HepG2 (cell line): Measurements from ENCODE around the gene FBXO5. TPM values are rescaled to one million over a fixed set of nuclear protein-coding genes. Genes with fewer than 3 reads are reported as not detected.

Experiments used
- ATAC-seq: fragments of 200-7000 bp; cut with Tn5 transposase; 3 replicates; pipeline ENCODE4 v1.9.1; 2020; ENCODE audit warnings: mild to moderate bottlenecking, moderate library complexity
- BruUV-seq: library from RNA; stranded (reverse); fragments of 400-500 nt; replicated peaks from 2 replicates; lab custom pipeline; 2021; lab: Mats Ljungman, UMichigan
- CTCF ChIA-PET: fragments of 300-600 bp; formaldehyde crosslinking; extraction: SDS; loops from one replicate; lab custom pipeline; 2021; ENCODE audit warnings: low total read pairs, inconsistent platforms, low intra/inter-chr PET ratio; lab: Yijun Ruan, JAX
- POLR2A ChIA-PET: fragments of 350-600 bp; sonication (Branson Sonifier 250); formaldehyde crosslinking; loops from one replicate; lab custom pipeline; 2020; ENCODE audit warnings: antibody characterized with exemption, inconsistent platforms; lab: Yijun Ruan, JAX
- DNase-seq: peaks from one replicate; pipeline ENCODE4 v3.0.0-alpha.2; 2015; ENCODE audit warnings: low spot score
- FAIRE-seq: peaks from 3 replicates; lab custom pipeline; 2011; peaks lifted over from hg19 to GRCh38; lab: Jason Lieb, UNC
- H2AFZ ChIP-seq: one replicate; pipeline ENCODE4 v1.6.1; 2011; ENCODE audit warnings: low read length, inconsistent platforms
- H3K27ac ChIP-seq: fragments of 300-600 bp; 3 replicates; pipeline ENCODE4 v1.8.0; 2011; ENCODE audit warnings: mixed run types, mild to moderate bottlenecking, mixed read lengths, low read length, inconsistent platforms; ENCODE audit not compliant: insufficient read depth; ENCODE audit errors: extremely low read length
- H3K27me3 ChIP-seq, 2 experiments: fragments of 200-600 bp in 1 of 2; 2 replicates in 1 of 2; 3 replicates in 1 of 2; pipeline versions ENCODE4 v1.6.0 to v1.8.0; 2011; ENCODE audit warnings: low read length in 2 of 2, mild to moderate bottlenecking in 2 of 2, moderate library complexity in 2 of 2, inconsistent platforms in 1 of 2; ENCODE audit not compliant: insufficient read depth in 2 of 2, control insufficient read depth in 1 of 2
- H3K36me3 ChIP-seq, 2 experiments: fragments of 200-600 bp in 1 of 2; replicated peaks in 1 of 2; 2 replicates in 1 of 2; 3 replicates in 1 of 2; pipeline versions ENCODE4 v1.5.1 to v1.8.0; 2011; ENCODE audit warnings: low read length in 2 of 2, inconsistent platforms in 1 of 2; ENCODE audit not compliant: insufficient read depth in 2 of 2, control insufficient read depth in 1 of 2
- H3K4me1 ChIP-seq: 2 replicates; pipeline ENCODE4 v1.5.1; 2012; ENCODE audit warnings: low read length, inconsistent platforms; ENCODE audit not compliant: insufficient read depth
- H3K4me2 ChIP-seq: 2 replicates; pipeline ENCODE4 v1.6.0; 2011; ENCODE audit warnings: low read depth, low read length, inconsistent platforms
- H3K4me3 ChIP-seq, 3 experiments: fragments of 200-600 bp in 1 of 3; sonication (generic), shearing (Covaris generic) in 1 of 3; replicated peaks in 1 of 3; 2 replicates each; pipeline ENCODE4 v1.5.1; 2011 to 2016; ENCODE audit warnings: low read length in 3 of 3, inconsistent platforms in 2 of 3, low read depth in 2 of 3, mild to moderate bottlenecking in 2 of 3, control low read depth in 1 of 3, mixed read lengths in 1 of 3; ENCODE audit not compliant: insufficient read depth in 1 of 3
- H3K79me2 ChIP-seq: one replicate; pipeline ENCODE4 v1.6.1; 2011; ENCODE audit warnings: low read length, inconsistent platforms; ENCODE audit not compliant: insufficient read depth
- H3K9ac ChIP-seq: 2 replicates; pipeline ENCODE4 v1.6.0; 2011; ENCODE audit warnings: mild to moderate bottlenecking, low read depth, low read length, inconsistent platforms; ENCODE audit not compliant: insufficient read depth
- H3K9me3 ChIP-seq: 2 replicates; pipeline ENCODE4 v1.5.1; 2012; ENCODE audit warnings: mild to moderate bottlenecking, low read length
- H4K20me1 ChIP-seq: 2 replicates; pipeline ENCODE4 v1.6.0; 2011; ENCODE audit warnings: inconsistent platforms, mild to moderate bottlenecking, low read length, moderate library complexity; ENCODE audit not compliant: insufficient read depth
- AGO1 ChIP-seq: fragments of 200-400 bp; formaldehyde crosslinking; IDR thresholded peaks from 2 replicates; pipeline ENCODE4 v1.6.1; 2017; ENCODE audit warnings: mild to moderate bottlenecking, low read depth, low read length, moderate library complexity; ENCODE audit not compliant: poor library complexity, severe bottlenecking
- ARID3A ChIP-seq: IDR thresholded peaks from 2 replicates; pipeline ENCODE4 v1.6.1; 2012; ENCODE audit warnings: low read depth, low read length, improper control_type of control experiment
- BRCA1 ChIP-seq: sonication (generic); formaldehyde crosslinking; IDR thresholded peaks from 2 replicates; pipeline ENCODE4 v1.4.0; 2020; ENCODE audit warnings: missing genetic modification reagents
- CENPBD1 ChIP-seq: sonication (generic); formaldehyde crosslinking; IDR thresholded peaks from 2 replicates; pipeline ENCODE4 v1.8.0; 2022; ENCODE audit warnings: missing genetic modification reagents, low read depth, mild to moderate bottlenecking, borderline replicate concordance
- ERF ChIP-seq: IDR thresholded peaks from 2 replicates; pipeline ENCODE4 v1.6.1; 2018; ENCODE audit warnings: missing biosample characterization, missing genetic modification reagents
- GMEB1 ChIP-seq: sonication (generic); formaldehyde crosslinking; IDR thresholded peaks from 2 replicates; pipeline ENCODE4 v1.5.1; 2020; ENCODE audit warnings: missing genetic modification reagents, mild to moderate bottlenecking, borderline replicate concordance
- HNF4A ChIP-seq: sonication (generic); formaldehyde crosslinking; IDR thresholded peaks from 2 replicates; pipeline ENCODE4 v1.4.0; 2020; ENCODE audit warnings: missing genetic modification reagents
- MED8 ChIP-seq: sonication (generic); formaldehyde crosslinking; IDR thresholded peaks from 2 replicates; pipeline ENCODE4 v1.8.1; 2023; ENCODE audit warnings: mild to moderate bottlenecking, missing genetic modification reagents; ENCODE audit not compliant: insufficient replicate concordance
- MXD3 ChIP-seq: IDR thresholded peaks from 2 replicates; pipeline ENCODE4 v1.6.1; 2016; ENCODE audit warnings: mild to moderate bottlenecking, missing biosample characterization, missing genetic modification reagents
- NAIF1 ChIP-seq: sonication (generic); formaldehyde crosslinking; IDR thresholded peaks from 2 replicates; pipeline ENCODE4 v1.5.0; 2020; ENCODE audit warnings: mild to moderate bottlenecking, missing genetic modification reagents, borderline replicate concordance
- RBAK ChIP-seq: sonication (generic); formaldehyde crosslinking; IDR thresholded peaks from 2 replicates; pipeline ENCODE4 v1.5.1; 2020; ENCODE audit warnings: mild to moderate bottlenecking, missing genetic modification reagents
- SMARCC2 ChIP-seq: fragments of 450-650 bp; IDR thresholded peaks from 2 replicates; pipeline ENCODE4 v1.6.1; 2017; ENCODE audit warnings: antibody characterized with exemption, mild to moderate bottlenecking
- ZNF546 ChIP-seq: sonication (generic); formaldehyde crosslinking; conservative IDR thresholded peaks from 2 replicates; pipeline ENCODE4 v1.8.1; 2023; ENCODE audit warnings: mild to moderate bottlenecking, missing genetic modification reagents
- ZNF567 ChIP-seq: sonication (generic); formaldehyde crosslinking; IDR thresholded peaks from 2 replicates; pipeline ENCODE4 v1.8.1; 2023; ENCODE audit warnings: mild to moderate bottlenecking, missing genetic modification reagents, borderline replicate concordance
- ZNF644 ChIP-seq: IDR thresholded peaks from 2 replicates; pipeline ENCODE4 v1.6.1; 2016; ENCODE audit warnings: low read depth
- ZNF660 ChIP-seq: sonication (generic); formaldehyde crosslinking; IDR thresholded peaks from 2 replicates; pipeline ENCODE4 v1.5.1; 2020; ENCODE audit warnings: mild to moderate bottlenecking, low read depth, missing genetic modification reagents, borderline replicate concordance
- ZNF749 ChIP-seq: sonication (generic); formaldehyde crosslinking; IDR thresholded peaks from 2 replicates; pipeline ENCODE4 v1.8.0; 2022; ENCODE audit warnings: mild to moderate bottlenecking, missing genetic modification reagents, moderate library complexity, borderline replicate concordance
- ZNF792 ChIP-seq: IDR thresholded peaks from 2 replicates; pipeline ENCODE4 v1.6.1; 2016
- WGBS: methylation state at CpG from one replicate; pipeline ENCODE4 v1.1.6; 2017; ENCODE audit warnings: low lambda C conversion rate; 5-methylcytosine and 5-hydroxymethylcytosine counted together
- in situ Hi-C: cut with HindIII; loops from 2 replicates; pipeline ENCODE4 v1.10.0; 2017; ENCODE audit warnings: low pct_unique_long_range_greater_than_20kb; ENCODE audit not compliant: extremely low pct_ligation_motif_present
- intact Hi-C: fragments of 100-400 bp; cut with micrococcal nuclease; formaldehyde crosslinking; loops from one replicate; pipeline ENCODE4 v1.10.0; 2022; ENCODE audit not compliant: unreplicated experiment
- polyA plus RNA-seq, 8 experiments: library from polyadenylated mRNA; depleted of rRNA in 3 of 8; stranded (reverse) in 7 of 8; unstranded in 1 of 8; fragments of >200 nt; fragmentation: Illumina TruSeq in 4 of 8; extraction: Trizol in 4 of 8; gene quantifications; 2 replicates each; pipeline versions ENCODE4 v1.2.1 to v1.2.3, GENCODE V29; 2011 to 2016; ENCODE audit warnings: low read depth in 4 of 8, missing spikeins in 1 of 8, mixed read lengths in 1 of 8; ENCODE audit not compliant: insufficient read depth in 1 of 8
- total RNA-seq, 5 experiments: library from RNA; depleted of rRNA; stranded (reverse); fragments of >200 nt; fragmentation: Illumina TruSeq; extraction: Trizol; gene quantifications; 2 replicates each; pipeline ENCODE4 v1.2.3, GENCODE V29; 2016; ENCODE audit warnings: low read depth in 1 of 5

The FBXO5 gene
- total and polyA plus RNA-seq, 2 of the 13 experiments (the other 11 are each of a cell fraction or from before 2014, with no cell fraction given) = 15.8 to 41.5 TPM

GRCh38 chr6:152948150-152948768 lies 34.6 kb downstream of the FBXO5 start:
- Histone ChIP-seq H3K9me3 (no peaks in the 10 kb centered on the region), H3K79me2 (no peaks in the 10 kb centered on the region), H2AFZ (peak overlapping the region; percentile 44), H3K4me1 (no peaks in the 10 kb centered on the region), H3K36me3 (no peaks in the 10 kb centered on the region), H3K27ac (no peak overlapping the region), H3K4me3 (no peak overlapping the region), H4K20me1 (no peaks in the 10 kb centered on the region), H3K9ac (no peak overlapping the region), H3K27me3 (peaks cover 2 to 5% of the 10 kb centered on the region in 2 experiments; a peak in 3 of 5 replicates), H3K4me2 (peak overlapping the region; percentile 60; the same call in 1 of the 2 replicates)
- 5% methylated on average over 9 of the region's 9 CpGs for WGBS
- peak; percentile 94 for ATAC-seq
- no TSS peak for BruUV-seq
- in situ Hi-C loops = no loop called here
- peak; percentile 54 for DNase-seq
- CTCF ChIA-PET = interaction anchor here (1.2 to 2.3 kb wide), 2 partner anchors 84 to 396 kb away, joined by 9 to 28 read pairs; no protein-coding TSS in a partner anchor
- POLR2A ChIA-PET = interaction anchor here (2.0 kb wide), 1 partner anchor 35 kb away, joined by 5 read pairs; the partner anchor contains the start of gene FBXO5
- peak; percentile 84 for FAIRE-seq
- intact Hi-C loops = loop anchor here (1.0 to 10.0 kb wide), 6 partner anchors 76 to 463 kb away; no protein-coding TSS in a partner anchor
- TF ChIP-seq ZNF792 (CRISPR knock-in tag) (no peak), ZNF660 (CRISPR knock-in tag) (no peak), ARID3A (peak; percentile 44; the same call in 1 of the 2 replicates), AGO1 (no peak), NAIF1 (CRISPR knock-in tag) (no peak), ZNF749 (CRISPR knock-in tag) (no peak), HNF4A (CRISPR knock-in tag) (no peak), RBAK (CRISPR knock-in tag) (no peak), ZNF546 (CRISPR knock-in tag) (no peak), BRCA1 (CRISPR knock-in tag) (0 out of 2 replicates have a peak, but pooled peaks have one; percentile 51), MED8 (no peak), ERF (CRISPR knock-in tag) (no peak), ZNF644 (CRISPR knock-in tag) (no peak), ZNF567 (CRISPR knock-in tag) (no peak), GMEB1 (CRISPR knock-in tag) (no peak), MXD3 (CRISPR knock-in tag) (no peak), CENPBD1 (CRISPR knock-in tag) (no peak), SMARCC2 (no peak)
